SU-DHL-6 (cell line): ENCODE data around the gene GP1BA.

Experiments
- H2AFZ ChIP-seq: fragments of 200-600 bp; sonication (generic); 2 replicates; pipeline ENCODE4 v1.6.1; 2014; ENCODE audit warnings: low read depth, mild to moderate bottlenecking, moderate library complexity, mixed read lengths, antibody characterized with exemption, low read length; ENCODE audit not compliant: severe bottlenecking
- H3F3A ChIP-seq: fragments of 200-600 bp; shearing (Covaris generic); 2 replicates; pipeline ENCODE4 v1.6.0; 2016; ENCODE audit warnings: antibody characterized with exemption, mild to moderate bottlenecking; ENCODE audit not compliant: insufficient read depth
- H3K27ac ChIP-seq: fragments of 200-600 bp; sonication (generic); 2 replicates; pipeline ENCODE4 v1.5.1; 2016; ENCODE audit warnings: low read depth, mild to moderate bottlenecking, low read length, moderate library complexity, mixed read lengths
- H3K27me3 ChIP-seq: fragments of 200-600 bp; sonication (generic), shearing (Covaris generic); 2 replicates; pipeline ENCODE4 v1.6.0; 2014; ENCODE audit warnings: mild to moderate bottlenecking, low read length
- H3K36me3 ChIP-seq: fragments of 200-600 bp; sonication (generic); 2 replicates; pipeline ENCODE4 v1.6.1; 2014; ENCODE audit warnings: mild to moderate bottlenecking, low read length, mixed read lengths
- H3K4me2 ChIP-seq: fragments of 300-600, 200-600 bp; shearing (Covaris generic), sonication (generic); 2 replicates; pipeline ENCODE4 v1.6.0; 2014; ENCODE audit warnings: low read length, low read depth, mild to moderate bottlenecking; ENCODE audit not compliant: poor library complexity, severe bottlenecking
- H3K4me3 ChIP-seq: fragments of 200-600 bp; sonication (generic); 2 replicates; pipeline ENCODE4 v1.5.1; 2014; ENCODE audit warnings: antibody characterized with exemption, low read length, mild to moderate bottlenecking, mixed read lengths; ENCODE audit not compliant: insufficient read depth, poor library complexity, severe bottlenecking
- H3K79me2 ChIP-seq: fragments of 200-600 bp; sonication (generic); 2 replicates; pipeline ENCODE4 v1.6.1; 2014; ENCODE audit warnings: mild to moderate bottlenecking, low read length, moderate library complexity; ENCODE audit not compliant: insufficient read depth
- H3K9ac ChIP-seq: fragments of 200-600 bp; sonication (generic); 2 replicates; pipeline ENCODE4 v1.7.0; 2014; ENCODE audit warnings: mild to moderate bottlenecking, low read length
- H3K9me2 ChIP-seq: fragments of 200-600 bp; sonication (generic); replicated peaks from 2 replicates; pipeline ENCODE4 v1.6.1; 2014; ENCODE audit warnings: low read length; ENCODE audit not compliant: insufficient read depth
- H3K9me3 ChIP-seq: fragments of 200-600 bp; sonication (generic); 2 replicates; pipeline ENCODE4 v1.6.1; 2014; ENCODE audit warnings: low read length, mixed read lengths; ENCODE audit not compliant: insufficient read depth
- H4K20me1 ChIP-seq: fragments of 200-600 bp; sonication (generic); 2 replicates; pipeline ENCODE4 v1.6.1; 2014; ENCODE audit warnings: low read depth, mild to moderate bottlenecking, antibody characterized with exemption, low read length, moderate library complexity, mixed read lengths
- CTCF ChIP-seq: fragments of 200-600 bp; sonication (generic); IDR thresholded peaks from one replicate; pipeline ENCODE4 v1.5.1; 2017; ENCODE audit warnings: antibody characterized with exemption, mild to moderate bottlenecking, low read length, moderate library complexity; ENCODE audit not compliant: insufficient read depth, poor library complexity, severe bottlenecking
- EZH2phosphoT487 ChIP-seq: fragments of 200-600 bp; sonication (generic), shearing (Covaris generic); conservative IDR thresholded peaks from 2 replicates; pipeline ENCODE4 v1.6.1; 2018; ENCODE audit warnings: mild to moderate bottlenecking, antibody characterized with exemption, low read length, moderate library complexity, mixed read lengths

GP1BA gene

GRCh38 chr17:4942760-4943508, 10.9 kb downstream of the GP1BA start:
- Histone ChIP-seq H3K79me2 (peaks cover 75% of the 10 kb centered on the region), H3K9me3 (no peaks in the 10 kb centered on the region), H3K9me2 (no peaks in the 10 kb centered on the region), H3K27me3 (no peaks in the 10 kb centered on the region), H3K4me3 (no peak overlapping the region), H3K36me3 (peaks cover 11% of the 10 kb centered on the region; the same call in 1 of the 2 replicates), H3K4me2 (peak overlapping the region; percentile 97), H4K20me1 (peaks cover 3% of the 10 kb centered on the region; the same call in 1 of the 2 replicates), H2AFZ (no peak overlapping the region), H3K27ac (peak overlapping the region; percentile 88; the same call in 1 of the 2 replicates), H3F3A (peaks cover 63% of the 10 kb centered on the region), H3K9ac (no peak overlapping the region)
- TF ChIP-seq EZH2phosphoT487 (no peak), CTCF (no peak)

- no peaks in the 10 kb centered on the region for H3K27me3 ChIP-seq
- H3F3A ChIP-seq, result peaks cover 72% of the 10 kb centered on the region
- no peaks in the 10 kb centered on the region for H3K9me2 ChIP-seq
- H2AFZ ChIP-seq, result no peak overlapping the region
- TF ChIP-seq EZH2phosphoT487, result no peak
- peak overlapping the region; percentile 37 for H3K9ac ChIP-seq
- H3K4me3 ChIP-seq, result no peak overlapping the region
- H3K36me3 ChIP-seq, result peaks cover 11% of the 10 kb centered on the region; the same call in 1 of the 2 replicates
- peaks cover 67% of the 10 kb centered on the region for H3K79me2 ChIP-seq
- peak overlapping the region; percentile 100 for H3K27ac ChIP-seq
- peak overlapping the region; percentile 90 for H3K4me2 ChIP-seq
- peaks cover 3% of the 10 kb centered on the region; the same call in 1 of the 2 replicates for H4K20me1 ChIP-seq
- no peaks in the 10 kb centered on the region for H3K9me3 ChIP-seq
Measured at GRCh38 chr17:4944163-4944553, 12.1 kb downstream of the GP1BA start.

DNA sequence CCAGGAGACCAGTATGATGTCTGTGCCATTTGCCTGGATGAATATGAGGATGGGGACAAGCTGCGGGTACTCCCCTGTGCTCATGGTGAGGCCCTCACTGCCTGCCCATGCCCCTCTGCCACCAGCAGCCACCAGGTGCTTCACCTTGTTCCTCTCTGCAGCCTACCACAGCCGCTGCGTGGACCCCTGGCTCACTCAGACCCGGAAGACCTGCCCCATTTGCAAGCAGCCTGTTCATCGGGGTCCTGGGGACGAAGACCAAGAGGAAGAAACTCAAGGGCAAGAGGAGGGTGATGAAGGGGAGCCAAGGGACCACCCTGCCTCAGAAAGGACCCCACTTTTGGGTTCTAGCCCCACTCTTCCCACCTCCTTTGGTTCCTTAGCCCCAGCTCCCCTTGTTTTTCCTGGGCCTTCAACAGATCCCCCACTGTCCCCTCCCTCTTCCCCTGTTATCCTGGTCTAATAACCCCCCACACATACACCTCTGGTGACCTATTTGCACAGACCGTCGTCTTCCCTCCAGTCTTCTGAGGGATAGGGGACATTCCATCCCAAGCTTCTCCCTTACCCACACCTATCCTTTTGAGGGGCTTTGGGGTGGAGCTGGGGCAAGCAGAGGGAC, 12.6 kb downstream of the GP1BA start:
- Histone ChIP-seq H4K20me1 (peaks cover 3% of the 10 kb centered on the region; the same call in 1 of the 2 replicates), H3K79me2 (peaks cover 62% of the 10 kb centered on the region), H3K4me3 (no peak overlapping the region), H3K9ac (peak overlapping the region; percentile 37), H3K9me2 (no peaks in the 10 kb centered on the region), H3F3A (peaks cover 74% of the 10 kb centered on the region), H3K27ac (peak overlapping the region; percentile 100), H2AFZ (no peak overlapping the region), H3K4me2 (peak overlapping the region; percentile 90), H3K9me3 (no peaks in the 10 kb centered on the region), H3K36me3 (peaks cover 11% of the 10 kb centered on the region; the same call in 1 of the 2 replicates), H3K27me3 (no peaks in the 10 kb centered on the region)
- TF ChIP-seq EZH2phosphoT487, result no peak
- no peak for TF ChIP-seq CTCF
